C4-2B (cell line): ENCODE data around the gene MALRD1.

ENCODE experiments used
- H3K27ac ChIP-seq: fragments of 450-650 bp; 2 replicates; pipeline ENCODE4 v1.5.1; 2017
- ZFX ChIP-seq: fragments of 450-650 bp; IDR thresholded peaks from 2 replicates; pipeline ENCODE4 v1.6.1; 2017
- TF ChIP-seq, protein P1 (sequence below): fragments of 450-650 bp; conservative IDR thresholded peaks from 2 replicates; pipeline ENCODE4 v1.5.1; 2017; ENCODE audit warnings: mild to moderate bottlenecking

MALRD1 gene

GRCh38 chr10:19626156-19626555 is 577.6 kb downstream of the MALRD1 start:
- no peak for TF ChIP-seq ZFX
- TF ChIP-seq, protein P1, sequence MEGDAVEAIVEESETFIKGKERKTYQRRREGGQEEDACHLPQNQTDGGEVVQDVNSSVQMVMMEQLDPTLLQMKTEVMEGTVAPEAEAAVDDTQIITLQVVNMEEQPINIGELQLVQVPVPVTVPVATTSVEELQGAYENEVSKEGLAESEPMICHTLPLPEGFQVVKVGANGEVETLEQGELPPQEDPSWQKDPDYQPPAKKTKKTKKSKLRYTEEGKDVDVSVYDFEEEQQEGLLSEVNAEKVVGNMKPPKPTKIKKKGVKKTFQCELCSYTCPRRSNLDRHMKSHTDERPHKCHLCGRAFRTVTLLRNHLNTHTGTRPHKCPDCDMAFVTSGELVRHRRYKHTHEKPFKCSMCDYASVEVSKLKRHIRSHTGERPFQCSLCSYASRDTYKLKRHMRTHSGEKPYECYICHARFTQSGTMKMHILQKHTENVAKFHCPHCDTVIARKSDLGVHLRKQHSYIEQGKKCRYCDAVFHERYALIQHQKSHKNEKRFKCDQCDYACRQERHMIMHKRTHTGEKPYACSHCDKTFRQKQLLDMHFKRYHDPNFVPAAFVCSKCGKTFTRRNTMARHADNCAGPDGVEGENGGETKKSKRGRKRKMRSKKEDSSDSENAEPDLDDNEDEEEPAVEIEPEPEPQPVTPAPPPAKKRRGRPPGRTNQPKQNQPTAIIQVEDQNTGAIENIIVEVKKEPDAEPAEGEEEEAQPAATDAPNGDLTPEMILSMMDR, result no peak
- H3K27ac ChIP-seq, result no peak overlapping the region

DNA sequence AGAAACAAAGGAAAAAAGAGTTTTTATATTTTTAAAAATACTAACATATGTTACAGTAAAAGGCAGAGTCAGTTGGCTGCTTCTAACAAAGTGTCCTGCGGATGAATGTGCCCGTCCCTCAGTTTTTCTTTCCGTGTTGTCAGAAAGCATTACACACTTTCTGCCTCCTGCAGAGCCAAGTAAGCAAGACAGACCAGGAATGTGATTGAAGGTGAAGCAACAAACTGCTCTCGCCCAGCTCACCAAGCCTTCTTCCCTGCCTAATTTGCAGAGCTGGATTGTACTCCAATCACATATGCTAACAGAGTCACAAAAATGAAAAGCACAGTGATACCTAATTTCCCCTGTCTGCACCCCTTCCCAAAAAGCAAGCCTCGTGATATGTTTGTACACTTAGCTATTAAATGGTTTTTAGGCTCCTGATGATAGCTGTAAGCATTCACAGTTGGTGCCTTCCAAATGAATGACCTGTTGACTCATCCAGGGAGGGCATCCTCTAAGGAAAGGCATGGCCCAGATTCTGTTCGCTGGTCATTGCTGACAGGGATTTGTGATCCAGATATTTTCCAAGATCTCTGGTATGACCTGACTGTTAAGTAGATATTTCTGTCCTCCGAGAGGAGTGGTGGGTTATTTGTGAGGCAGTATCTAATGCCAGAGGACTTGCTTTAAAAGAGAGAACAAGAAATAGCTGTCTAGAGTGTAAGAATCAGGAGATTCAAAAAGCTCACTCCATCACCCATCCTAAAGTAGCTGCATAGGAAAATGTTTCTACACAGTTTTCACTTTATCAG is 580.4 kb downstream of the MALRD1 start:
- TF ChIP-seq, protein P1, result no peak
- no peak for TF ChIP-seq ZFX
- no peak overlapping the region for H3K27ac ChIP-seq

DNA sequence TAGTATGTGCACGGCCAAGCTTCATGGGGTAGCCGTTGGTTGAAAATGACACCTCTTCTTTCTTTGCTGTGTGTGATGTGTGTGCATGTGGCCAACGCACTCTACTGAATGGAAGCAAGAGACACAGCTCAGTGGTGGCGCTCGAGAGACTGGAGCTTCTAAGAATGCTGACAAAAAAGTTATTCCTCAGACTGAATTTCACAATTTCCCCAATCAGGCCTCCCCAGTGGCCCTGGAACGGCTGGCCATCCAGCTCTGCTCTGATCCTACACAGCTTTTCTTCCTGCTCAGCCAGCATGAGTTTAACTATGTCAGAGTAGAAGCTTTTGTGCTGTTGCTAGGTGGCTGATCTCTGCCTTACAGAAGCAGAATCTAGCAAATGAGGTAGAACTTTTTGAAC is 581.0 kb downstream of the MALRD1 start:
- H3K27ac ChIP-seq, result no peak overlapping the region
- TF ChIP-seq, protein P1, result no peak
- no peak for TF ChIP-seq ZFX

DNA sequence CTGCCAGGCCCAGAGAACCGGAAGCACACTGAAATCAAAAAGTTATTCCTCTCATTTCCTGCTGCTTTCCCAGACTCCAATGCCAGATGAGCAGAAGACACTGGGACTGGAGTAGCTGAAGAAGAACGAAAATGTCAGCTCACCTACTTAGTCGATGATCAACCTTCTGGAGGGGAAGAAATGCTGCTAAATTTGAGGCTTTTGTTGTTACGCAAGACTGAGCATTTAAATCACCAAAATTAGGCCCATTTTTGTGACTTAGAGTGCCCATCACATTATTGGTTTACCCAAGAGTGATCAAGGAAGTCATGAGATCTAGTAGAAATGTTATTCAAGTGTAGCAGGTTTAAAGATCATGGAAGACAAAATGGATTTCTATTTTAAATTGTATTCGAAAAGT is 585.6 kb downstream of the MALRD1 start:
- TF ChIP-seq, protein P1, result no peak
- TF ChIP-seq ZFX, result no peak
- H3K27ac ChIP-seq, result no peak overlapping the region

DNA sequence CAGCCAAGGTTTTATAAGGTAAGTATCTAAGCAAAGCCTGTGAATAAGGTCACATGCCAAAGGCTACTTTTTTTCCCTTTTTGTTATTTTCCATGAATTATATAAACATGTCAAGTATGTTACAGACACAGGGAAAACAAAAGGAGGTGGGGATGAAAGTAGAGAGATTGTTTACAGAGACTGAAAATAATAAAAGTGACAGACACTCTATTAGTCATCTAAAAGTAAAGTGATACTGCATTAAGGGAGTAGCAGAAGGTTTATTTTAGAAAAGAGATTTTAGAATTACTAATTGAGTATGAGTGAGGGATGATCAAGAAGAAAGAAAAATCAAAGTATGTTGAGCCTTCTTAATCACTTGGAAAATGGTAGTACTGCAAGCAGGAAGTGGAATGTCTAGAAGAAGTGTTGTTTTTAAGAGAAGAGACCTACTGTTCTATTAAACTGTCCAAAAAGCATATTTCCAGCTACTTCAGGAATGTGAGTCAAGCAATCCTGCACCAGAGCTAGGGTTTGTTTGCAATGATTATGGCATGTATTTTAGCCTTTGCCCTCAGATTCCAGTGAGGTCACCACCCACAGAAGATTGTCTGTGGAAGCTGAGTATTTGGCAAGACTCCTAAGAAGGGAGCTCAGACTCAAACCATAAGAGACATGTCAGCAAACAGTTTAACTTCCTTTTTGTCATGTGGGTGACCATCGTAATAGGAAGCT is 589.7 kb downstream of the MALRD1 start:
- H3K27ac ChIP-seq, result no peak overlapping the region
- no peak for TF ChIP-seq ZFX
- TF ChIP-seq, protein P1, result no peak

- H3K27ac ChIP-seq, result no peak overlapping the region
- no peak for TF ChIP-seq ZFX
- TF ChIP-seq, protein P1, result no peak
Observed at GRCh38 chr10:19638896-19639233, 590.3 kb downstream of the MALRD1 start.

DNA sequence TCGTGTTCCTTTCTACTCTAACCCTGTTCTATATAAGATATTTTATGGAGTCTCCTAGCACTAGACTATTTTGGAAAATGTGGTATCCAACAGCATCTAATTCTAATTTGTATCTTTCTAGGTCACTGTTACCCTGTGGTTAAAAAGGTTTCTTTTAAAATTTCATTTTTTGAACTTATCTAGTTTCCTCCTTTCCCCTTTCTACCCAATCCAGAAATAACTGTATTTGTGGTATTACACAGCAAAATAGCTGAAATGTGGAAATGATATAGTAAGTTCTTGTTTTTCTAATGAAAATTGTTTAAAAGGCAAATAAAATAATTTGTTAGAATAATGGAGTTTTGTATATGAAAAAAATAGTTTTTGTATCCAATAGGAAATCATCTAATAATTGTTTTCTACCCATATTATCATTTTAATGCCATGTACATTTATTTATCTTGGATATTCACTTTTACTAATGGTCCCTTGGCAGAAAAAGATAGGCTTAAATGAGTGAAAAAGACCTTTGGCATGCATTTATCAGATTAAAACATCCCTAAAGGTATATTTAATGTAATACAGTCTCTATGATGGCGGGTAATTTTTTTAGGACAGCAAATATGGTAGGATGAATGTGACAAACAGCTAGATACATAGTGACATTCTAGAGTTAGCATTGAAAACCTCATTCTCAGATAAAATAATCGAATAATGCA is 592.1 kb downstream of the MALRD1 start:
- no peak for TF ChIP-seq ZFX
- TF ChIP-seq, protein P1, result no peak
- no peak overlapping the region for H3K27ac ChIP-seq
